ENCODE results near the gene MAST1.

The MAST1 gene

GRCh38 chr19:12794196-12794941 is 43.9 kb upstream of the MAST1 start:
- H3K4me1 ChIP-seq (ENCODE audit: insufficient read depth, low read length, poor library complexity, severe bottlenecking), result peaks cover 35% of the 10 kb centered on the region
- H3K79me2 ChIP-seq (ENCODE audit: insufficient read depth, low read length), result peaks cover 23% of the 10 kb centered on the region
- no peaks in the 10 kb centered on the region for H3K27me3 ChIP-seq (ENCODE audit: insufficient read depth, low read length, poor library complexity, severe bottlenecking)
- H3K9me3 ChIP-seq (ENCODE audit: insufficient read depth, low read depth, low read length), result no peaks in the 10 kb centered on the region
- peak overlapping the region; percentile 78; the same call in 1 of the 2 replicates for H2AFZ ChIP-seq (ENCODE audit: low read length)
- H3K4me2 ChIP-seq (ENCODE audit: low read depth, low read length, poor library complexity, severe bottlenecking), result peak overlapping the region; percentile 96
- TF ChIP-seq EZH2phosphoT487 (IDR thresholded peaks at IDR 0.05; ENCODE audit: borderline replicate concordance) (no peak), CTCF (conservative IDR thresholded peaks at IDR 0.05; ENCODE audit: low read length) (no peak)
- H3F3A ChIP-seq (ENCODE audit: low read depth), result no peaks in the 10 kb centered on the region; the same call in 1 of the 2 replicates
- peak overlapping the region; percentile 96 for H3K4me3 ChIP-seq (ENCODE audit: low read length, poor library complexity, severe bottlenecking)
- peak overlapping the region; percentile 94 for H3K9ac ChIP-seq (ENCODE audit: low read depth, low read length, poor library complexity, severe bottlenecking)
- H3K36me3 ChIP-seq (ENCODE audit: insufficient read depth, low read length), result peaks cover under 1% of the 10 kb centered on the region; the same call in 1 of the 2 replicates
- H4K20me1 ChIP-seq (ENCODE audit: insufficient read depth, low read length, poor library complexity, severe bottlenecking), result no peaks in the 10 kb centered on the region
- H3K9me2 ChIP-seq (replicated peaks; ENCODE audit: low read depth, low read length), result no peaks in the 10 kb centered on the region

- H3F3A ChIP-seq (ENCODE audit: low read depth), result no peaks in the 10 kb centered on the region; the same call in 1 of the 2 replicates
- TF ChIP-seq EZH2phosphoT487 (IDR thresholded peaks at IDR 0.05; ENCODE audit: borderline replicate concordance), result no peak
- no peak for TF ChIP-seq CTCF (conservative IDR thresholded peaks at IDR 0.05; ENCODE audit: low read length)
- peaks cover 6% of the 10 kb centered on the region; the same call in 1 of the 2 replicates for H3K36me3 ChIP-seq (ENCODE audit: insufficient read depth, low read length)
- no peak overlapping the region for H3K9ac ChIP-seq (ENCODE audit: low read depth, low read length, poor library complexity, severe bottlenecking)
- no peak overlapping the region for H2AFZ ChIP-seq (ENCODE audit: low read length)
- peaks cover 36% of the 10 kb centered on the region for H3K4me1 ChIP-seq (ENCODE audit: insufficient read depth, low read length, poor library complexity, severe bottlenecking)
- no peak overlapping the region for H3K4me3 ChIP-seq (ENCODE audit: low read length, poor library complexity, severe bottlenecking)
- H3K9me3 ChIP-seq (ENCODE audit: insufficient read depth, low read depth, low read length), result no peaks in the 10 kb centered on the region
- no peaks in the 10 kb centered on the region for H3K9me2 ChIP-seq (replicated peaks; ENCODE audit: low read depth, low read length)
- no peak overlapping the region for H3K4me2 ChIP-seq (ENCODE audit: low read depth, low read length, poor library complexity, severe bottlenecking)
- no peaks in the 10 kb centered on the region for H3K27me3 ChIP-seq (ENCODE audit: insufficient read depth, low read length, poor library complexity, severe bottlenecking)
- peaks cover 2% of the 10 kb centered on the region for H4K20me1 ChIP-seq (ENCODE audit: insufficient read depth, low read length, poor library complexity, severe bottlenecking)
- peaks cover 29% of the 10 kb centered on the region for H3K79me2 ChIP-seq (ENCODE audit: insufficient read depth, low read length)
Measured at GRCh38 chr19:12794971-12795381, 43.3 kb upstream of the MAST1 start.

GRCh38 chr19:12796146-12797071 is 41.9 kb upstream of the MAST1 start:
- H3K4me2 ChIP-seq (ENCODE audit: low read depth, low read length, poor library complexity, severe bottlenecking), result peak overlapping the region; percentile 11
- H3F3A ChIP-seq (ENCODE audit: low read depth), result no peaks in the 10 kb centered on the region; the same call in 1 of the 2 replicates
- peaks cover 38% of the 10 kb centered on the region for H3K4me1 ChIP-seq (ENCODE audit: insufficient read depth, low read length, poor library complexity, severe bottlenecking)
- H3K9me3 ChIP-seq (ENCODE audit: insufficient read depth, low read depth, low read length), result no peaks in the 10 kb centered on the region
- no peaks in the 10 kb centered on the region for H3K9me2 ChIP-seq (replicated peaks; ENCODE audit: low read depth, low read length)
- no peak overlapping the region for H3K4me3 ChIP-seq (ENCODE audit: low read length, poor library complexity, severe bottlenecking)
- no peak overlapping the region for H2AFZ ChIP-seq (ENCODE audit: low read length)
- no peaks in the 10 kb centered on the region for H3K27me3 ChIP-seq (ENCODE audit: insufficient read depth, low read length, poor library complexity, severe bottlenecking)
- H3K79me2 ChIP-seq (ENCODE audit: insufficient read depth, low read length), result peaks cover 39% of the 10 kb centered on the region
- peaks cover 15% of the 10 kb centered on the region for H4K20me1 ChIP-seq (ENCODE audit: insufficient read depth, low read length, poor library complexity, severe bottlenecking)
- H3K9ac ChIP-seq (ENCODE audit: low read depth, low read length, poor library complexity, severe bottlenecking), result no peak overlapping the region
- peak; percentile 89 for TF ChIP-seq CTCF (conservative IDR thresholded peaks at IDR 0.05; ENCODE audit: low read length)
- TF ChIP-seq EZH2phosphoT487 (IDR thresholded peaks at IDR 0.05; ENCODE audit: borderline replicate concordance), result no peak
- H3K36me3 ChIP-seq (ENCODE audit: insufficient read depth, low read length), result peaks cover 6% of the 10 kb centered on the region; the same call in 1 of the 2 replicates
